H1 (cell line): Measurements from ENCODE around the gene RNF31.

Source experiments
- BRCA1 ChIP-seq: IDR thresholded peaks from 2 replicates; pipeline ENCODE4 v1.6.1; 2012; ENCODE audit warnings: low read depth, low read length, improper control_type of control experiment
- CBX8 ChIP-seq: fragments of 300-800, 300-1000 bp; sonication (generic); IDR thresholded peaks from 2 replicates; pipeline ENCODE4 v1.7.1; 2016; ENCODE audit warnings: low read depth, low read length, borderline replicate concordance
- CTCF ChIP-seq, 3 experiments: IDR thresholded peaks; 1 replicate in 2 of 3; 2 replicates in 1 of 3; pipeline versions ENCODE4 v1.5.1 to v1.6.1; 2011; ENCODE audit warnings: low read length in 3 of 3, mild to moderate bottlenecking in 3 of 3, inconsistent platforms in 2 of 3, low read depth in 1 of 3, moderate library complexity in 1 of 3; ENCODE audit not compliant: insufficient read depth in 1 of 3; ENCODE audit errors: control extremely low read depth in 1 of 3
- EP300 ChIP-seq, 2 experiments: IDR thresholded peaks; 1 replicate in 1 of 2; 2 replicates in 1 of 2; pipeline ENCODE4 v1.6.1; 2011 to 2012; ENCODE audit warnings: low read depth in 2 of 2, low read length in 2 of 2, mild to moderate bottlenecking in 2 of 2, borderline replicate concordance in 1 of 2, inconsistent platforms in 1 of 2, moderate library complexity in 1 of 2
- EZH2 ChIP-seq: fragments of 200-600 bp; sonication (generic); IDR thresholded peaks from 2 replicates; pipeline ENCODE4 v1.7.1; 2012; ENCODE audit warnings: low read depth, mild to moderate bottlenecking, moderate library complexity, low read length, inconsistent platforms; ENCODE audit not compliant: severe bottlenecking
- GABPA ChIP-seq: IDR thresholded peaks from 2 replicates; pipeline ENCODE4 v1.6.1; 2011; ENCODE audit warnings: mild to moderate bottlenecking, low read length, moderate library complexity, borderline replicate concordance; ENCODE audit not compliant: insufficient read depth
- JUN ChIP-seq: IDR thresholded peaks from 2 replicates; pipeline ENCODE4 v1.6.1; 2011; ENCODE audit warnings: low read depth, mild to moderate bottlenecking, improper control_type of control experiment, low read length
- POU5F1 ChIP-seq: IDR thresholded peaks from 2 replicates; pipeline ENCODE4 v1.6.1; 2011; ENCODE audit warnings: low read depth, mild to moderate bottlenecking, low read length, moderate library complexity

DNA sequence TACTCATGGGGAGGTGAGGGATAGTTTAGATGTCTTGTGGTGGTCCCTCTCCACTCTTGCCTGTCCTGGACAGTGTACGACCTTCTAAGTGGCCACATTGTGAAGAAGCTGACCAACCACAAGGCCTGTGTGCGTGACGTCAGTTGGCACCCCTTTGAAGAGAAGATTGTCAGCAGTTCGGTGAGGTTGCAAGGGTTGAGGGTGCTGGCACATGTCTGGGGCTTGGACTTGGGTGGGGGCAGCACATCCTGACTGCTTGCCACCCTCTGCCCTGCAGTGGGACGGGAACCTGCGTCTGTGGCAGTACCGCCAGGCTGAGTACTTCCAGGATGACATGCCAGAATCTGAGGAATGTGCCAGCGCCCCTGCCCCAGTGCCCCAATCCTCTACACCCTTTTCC lies 24.4 kb upstream of the RNF31 start:
- TF ChIP-seq EP300 (IDR thresholded peaks at IDR 0.05; ENCODE audit: borderline replicate concordance in 1 of 2, low read depth in 2 of 2, low read length in 2 of 2) (no peak), JUN (no peak), GABPA (no peak), EZH2 (no peak), CTCF (IDR thresholded peaks at IDR 0.05; ENCODE audit: control extremely low read depth in 1 of 3, insufficient read depth in 1 of 3, low read depth in 1 of 3, low read length in 3 of 3) (no peak), CBX8 (no peak), POU5F1 (no peak), BRCA1 (no peak)
